ENCODE results near the gene AMZ1.

AMZ1 gene, protein sequence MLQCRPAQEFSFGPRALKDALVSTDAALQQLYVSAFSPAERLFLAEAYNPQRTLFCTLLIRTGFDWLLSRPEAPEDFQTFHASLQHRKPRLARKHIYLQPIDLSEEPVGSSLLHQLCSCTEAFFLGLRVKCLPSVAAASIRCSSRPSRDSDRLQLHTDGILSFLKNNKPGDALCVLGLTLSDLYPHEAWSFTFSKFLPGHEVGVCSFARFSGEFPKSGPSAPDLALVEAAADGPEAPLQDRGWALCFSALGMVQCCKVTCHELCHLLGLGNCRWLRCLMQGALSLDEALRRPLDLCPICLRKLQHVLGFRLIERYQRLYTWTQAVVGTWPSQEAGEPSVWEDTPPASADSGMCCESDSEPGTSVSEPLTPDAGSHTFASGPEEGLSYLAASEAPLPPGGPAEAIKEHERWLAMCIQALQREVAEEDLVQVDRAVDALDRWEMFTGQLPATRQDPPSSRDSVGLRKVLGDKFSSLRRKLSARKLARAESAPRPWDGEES

GRCh38 chr7:2687881-2688318, at the start of gene AMZ1:
Gene AMZ1 (plus strand): TSS chr7:2688202. CDS start chr7:2700452, 12,250 bp downstream.
- DNase-seq = no peak

DNA sequence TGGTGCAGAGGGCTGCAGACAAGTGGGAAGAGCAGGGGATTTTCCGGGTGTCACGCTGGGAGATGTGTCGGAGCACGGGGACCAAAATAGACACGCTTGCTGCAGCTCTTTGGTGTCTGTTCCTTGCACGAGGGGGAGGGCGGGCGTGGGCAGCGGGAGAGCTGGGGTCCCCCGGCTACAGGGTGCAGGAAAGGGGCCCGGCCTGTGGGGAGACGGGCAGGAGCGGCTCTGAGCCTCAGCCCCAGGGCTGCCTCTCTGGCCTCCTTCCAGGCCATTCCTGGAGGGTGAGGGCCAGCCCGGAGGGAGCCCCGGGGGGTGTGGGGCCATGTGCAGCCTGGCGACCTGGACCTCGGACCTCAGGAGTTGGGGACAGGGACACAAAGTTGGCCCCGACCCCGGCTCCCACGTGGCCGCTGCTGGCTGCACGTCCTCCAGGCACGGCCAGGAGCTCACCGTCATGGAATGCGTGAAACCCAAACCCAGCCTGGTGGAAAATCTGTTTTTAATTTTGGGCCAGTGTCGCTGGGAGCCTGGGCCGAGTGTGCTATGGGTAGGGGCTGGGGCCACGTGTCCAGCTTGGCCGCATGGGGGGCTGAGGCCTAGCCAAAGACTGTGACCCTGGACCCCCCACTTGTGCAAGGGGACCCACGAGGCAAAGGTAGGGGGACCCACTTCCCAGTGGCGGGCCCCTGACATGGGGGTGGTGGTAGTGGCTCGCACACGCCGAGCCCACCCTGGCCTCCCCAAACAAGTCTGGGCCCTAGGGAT, 49.6 kb upstream of the AMZ1 start:
- no peak for DNase-seq

GRCh38 chr7:2639181-2639681, 48.8 kb upstream of the AMZ1 start:
- DNase-seq = no peak

- no peak for DNase-seq
Measured at GRCh38 chr7:2639695-2640481, 48.1 kb upstream of the AMZ1 start.

DNA sequence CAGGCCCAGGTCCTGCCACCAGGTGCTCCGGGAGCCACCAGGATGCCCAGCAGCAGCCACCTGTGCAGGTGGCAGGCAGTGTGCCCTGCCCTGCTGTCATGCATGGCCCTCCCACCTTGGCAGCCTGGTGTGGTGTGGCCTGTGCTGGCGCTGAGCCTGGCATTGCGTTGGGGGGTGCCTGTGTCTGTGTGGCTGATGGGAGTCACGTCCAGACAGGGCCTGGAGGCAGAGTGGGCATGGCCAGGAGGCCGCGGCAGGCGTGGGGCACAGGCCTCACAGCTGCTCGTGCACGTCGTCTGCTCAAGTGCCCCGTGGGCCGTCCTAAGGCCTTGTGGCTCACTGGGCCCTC, 47.5 kb upstream of the AMZ1 start:
- no peak for DNase-seq

DNA sequence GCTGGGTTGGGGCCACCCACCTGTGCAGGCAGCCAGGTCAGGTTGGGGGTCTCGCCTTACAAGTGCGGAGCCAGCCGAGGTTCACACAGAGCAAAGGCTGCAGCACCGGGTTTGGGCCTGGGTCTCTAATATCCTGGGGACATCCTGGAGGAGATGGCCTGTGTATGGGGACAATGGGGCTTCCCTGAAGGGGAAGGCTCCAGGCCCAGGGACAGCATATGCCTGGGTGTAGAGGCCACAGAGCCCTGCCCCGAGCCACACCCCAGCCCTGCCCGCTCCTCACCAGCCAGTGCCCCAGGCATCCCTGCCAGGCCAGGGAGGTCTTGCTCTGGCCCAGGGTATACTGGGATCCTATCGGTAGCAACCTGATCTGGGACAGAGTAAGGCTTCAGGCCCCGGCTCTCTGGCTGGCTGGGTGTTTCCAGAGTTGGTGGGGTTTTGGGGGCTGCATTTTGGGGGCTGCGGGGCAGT, 47.1 kb upstream of the AMZ1 start:
- DNase-seq = no peak

DNA sequence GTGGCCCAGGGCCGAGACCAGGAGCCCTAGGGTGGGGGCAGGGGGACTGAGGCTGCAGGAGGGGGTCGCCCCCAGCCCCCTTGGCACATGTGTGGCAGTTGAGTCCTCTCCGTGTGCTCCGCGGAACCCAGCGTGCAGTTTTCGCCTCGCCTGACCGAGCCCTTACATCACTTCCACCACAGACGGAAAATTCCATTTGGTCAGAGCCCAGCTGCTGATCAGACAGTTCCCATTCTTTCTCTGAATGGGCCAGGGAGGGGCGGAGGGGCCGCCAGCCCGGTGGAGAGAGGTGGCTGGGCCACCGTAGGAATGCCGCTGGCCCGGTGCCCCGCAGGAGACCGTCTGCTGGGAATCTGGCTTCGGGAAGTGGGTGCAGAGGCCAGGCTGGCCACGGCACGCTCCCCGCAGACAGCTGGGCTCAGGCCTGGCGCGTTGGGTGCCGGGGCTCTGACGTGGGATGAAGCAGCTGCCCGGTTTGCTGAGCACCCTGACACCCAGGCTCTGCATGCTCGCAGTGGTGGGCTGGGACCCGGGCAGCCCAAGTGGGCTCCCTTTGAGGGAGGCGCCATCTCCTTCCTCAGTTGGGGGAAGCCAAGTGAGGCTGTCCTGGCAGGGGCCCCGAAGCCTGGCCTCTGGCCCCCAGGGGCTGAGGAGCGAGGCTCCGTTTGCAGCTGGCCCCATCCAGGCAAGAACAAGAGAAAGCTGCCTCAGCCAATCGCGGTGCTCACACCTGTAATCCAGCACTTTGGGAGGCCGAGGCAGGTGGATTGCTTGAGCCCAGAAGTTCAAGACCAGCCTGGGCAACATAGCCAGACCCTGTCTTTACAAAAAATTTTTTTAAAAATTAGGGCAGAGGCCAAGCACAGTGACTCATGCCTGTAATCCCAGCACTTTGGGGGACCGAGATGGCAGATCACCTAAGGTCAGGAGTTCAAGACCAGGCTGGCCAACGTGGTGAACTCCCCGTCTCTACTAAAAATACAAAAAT, 46.3 kb upstream of the AMZ1 start:
- DNase-seq = no peak

DNA sequence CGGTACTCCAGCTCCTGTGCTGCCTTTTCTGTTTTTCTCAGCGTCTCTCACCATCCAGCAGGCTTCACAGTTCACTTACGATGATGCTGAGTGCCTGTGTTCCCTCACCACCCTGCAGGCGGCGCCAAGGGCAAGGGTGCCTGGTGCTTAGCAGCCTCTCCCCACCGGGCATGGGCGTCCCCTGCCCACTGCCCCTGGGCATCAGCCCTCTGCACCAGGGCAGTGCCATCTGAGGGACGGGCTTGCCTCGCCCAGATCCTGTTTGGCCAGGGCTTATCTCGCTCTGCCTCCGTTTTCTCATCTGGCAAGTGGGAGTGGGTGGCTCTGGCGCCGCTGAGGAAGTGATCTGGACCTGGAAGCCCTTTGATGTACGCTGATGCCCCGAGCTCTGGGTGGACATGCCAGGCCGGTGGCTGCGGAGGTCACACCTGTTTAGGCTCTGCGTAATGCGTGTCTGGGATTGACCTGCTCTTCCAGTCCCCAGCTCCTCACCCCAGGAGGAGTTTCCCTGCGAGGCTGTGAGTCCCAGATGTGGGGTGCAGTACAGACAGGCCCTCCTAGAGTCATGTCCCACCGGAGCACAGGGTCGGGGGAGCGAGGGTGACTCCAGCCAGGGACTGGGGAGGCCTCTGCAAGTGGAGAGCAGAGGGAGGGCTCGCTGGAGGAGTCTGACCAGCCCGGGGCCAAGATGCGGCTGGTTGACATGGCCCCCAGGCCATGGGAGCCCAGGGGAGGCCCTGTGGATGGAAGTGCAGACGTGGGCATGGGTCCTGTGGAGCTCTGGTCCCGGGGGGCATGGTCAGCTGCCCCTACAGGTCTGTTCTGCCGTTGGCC, 44.4 kb upstream of the AMZ1 start:
- no peak for DNase-seq

DNA sequence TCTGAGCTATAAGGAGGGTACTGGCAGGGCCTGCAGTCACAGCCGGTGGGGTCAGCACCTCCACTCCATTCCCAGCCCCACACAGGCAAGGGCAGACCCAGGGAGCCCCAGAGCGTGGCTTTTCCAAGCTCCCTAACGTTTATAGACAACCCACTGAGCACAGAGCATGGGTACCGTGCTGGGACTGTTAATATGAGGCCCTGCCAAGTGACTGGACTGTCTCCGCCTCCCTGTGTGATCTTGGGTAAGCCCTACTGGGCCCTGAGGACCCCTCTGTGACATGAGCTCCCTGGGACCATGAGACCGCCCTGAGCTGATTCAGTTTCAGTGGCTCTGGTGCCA, 43.8 kb upstream of the AMZ1 start:
- DNase-seq = no peak

DNA sequence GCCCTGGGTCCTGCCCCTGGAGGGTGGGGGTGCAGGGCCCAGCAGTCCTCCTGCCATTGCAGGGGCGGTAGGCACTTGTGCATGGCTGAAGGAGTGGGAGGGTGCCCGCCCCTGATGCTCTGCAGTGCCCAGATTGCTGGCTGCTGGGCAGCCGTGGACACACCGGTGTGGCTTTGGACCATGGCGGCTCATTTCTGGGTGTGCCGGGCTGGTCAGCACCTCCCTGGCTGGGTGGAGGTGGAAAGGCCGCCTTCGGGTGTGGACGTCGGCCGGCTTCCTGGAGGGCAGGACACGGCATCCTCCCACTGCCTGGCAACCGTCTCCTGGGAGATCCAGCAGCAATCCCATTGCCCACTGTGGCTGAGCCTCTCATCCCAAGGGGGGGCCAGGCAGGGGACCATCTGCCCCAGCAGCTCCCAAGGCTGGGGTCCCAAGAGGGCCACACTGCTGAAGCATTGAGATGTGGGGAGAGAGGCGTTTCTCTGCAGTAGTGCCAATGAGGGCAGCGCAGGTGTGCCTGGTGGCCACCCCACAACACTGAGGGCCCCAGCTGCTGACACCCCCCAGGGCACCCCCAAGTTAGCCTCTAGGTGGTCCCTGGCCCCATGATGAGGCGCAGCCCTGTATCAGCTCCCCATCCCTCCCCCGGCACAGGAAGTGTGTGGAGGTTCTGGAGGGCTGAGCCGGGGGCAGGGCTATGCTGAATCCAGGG, 43.3 kb upstream of the AMZ1 start:
- no peak for DNase-seq

DNA sequence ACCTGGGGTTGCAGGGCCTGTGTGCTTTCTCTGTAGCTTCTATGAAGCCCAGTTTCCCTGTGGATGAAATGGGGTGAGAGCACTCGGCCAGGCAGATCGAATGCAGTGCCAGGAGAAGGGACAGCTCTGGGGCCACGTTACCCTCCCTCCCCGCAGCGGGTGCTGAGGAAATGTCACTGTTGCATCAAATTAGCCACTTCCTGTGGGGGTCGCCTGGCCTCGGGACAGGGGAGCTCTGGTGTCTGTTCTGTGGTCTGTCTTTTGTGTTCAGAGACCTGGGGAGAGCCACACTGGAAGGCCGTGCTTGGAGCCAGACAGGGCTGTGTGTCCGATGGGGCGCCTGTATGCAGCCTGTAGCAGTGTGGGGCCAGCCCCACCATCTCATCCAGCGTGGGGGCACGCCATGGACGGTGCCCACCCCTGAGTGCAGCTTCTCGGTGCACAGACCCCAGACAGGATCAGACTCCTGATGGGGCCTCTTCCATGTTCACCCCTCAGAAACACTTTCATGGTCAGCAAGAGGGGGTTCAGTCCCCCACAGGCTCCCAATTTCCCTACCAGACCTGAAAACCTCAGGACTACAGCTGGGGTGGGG, 42.6 kb upstream of the AMZ1 start:
- no peak for DNase-seq

GRCh38 chr7:2646336-2646679, 41.7 kb upstream of the AMZ1 start:
- no peak for DNase-seq

GRCh38 chr7:2646680-2647571, 41.1 kb upstream of the AMZ1 start:
- DNase-seq = no peak

DNA sequence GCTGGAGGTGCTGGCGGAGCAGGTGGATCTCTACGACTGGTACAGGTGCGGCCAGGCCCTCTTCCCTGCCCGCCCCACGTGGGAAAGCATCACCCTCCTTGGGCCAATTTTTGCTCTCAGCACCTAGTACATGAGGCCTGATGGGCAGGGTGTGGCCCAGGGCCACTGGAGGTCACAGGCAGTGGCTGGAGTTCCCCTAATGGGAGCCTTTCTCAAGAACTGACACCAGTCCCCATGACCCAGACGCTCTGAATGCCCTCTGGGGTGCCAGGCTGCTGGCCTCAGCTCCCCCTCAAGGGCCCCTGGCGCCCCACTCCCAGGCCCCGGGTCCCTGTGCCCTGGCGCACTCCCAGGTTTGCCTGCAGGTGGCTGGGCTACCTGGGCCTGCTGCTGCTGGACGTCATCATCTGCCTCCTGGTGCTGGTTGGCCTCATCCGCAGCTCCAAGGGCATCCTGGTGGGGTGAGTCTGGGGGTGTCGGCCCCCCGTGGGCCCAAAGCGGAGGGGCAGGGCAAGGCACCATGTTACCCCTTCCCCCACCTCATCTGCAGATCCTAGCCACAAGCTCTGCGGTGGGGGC, 40.3 kb upstream of the AMZ1 start:
- DNase-seq = no peak

DNA sequence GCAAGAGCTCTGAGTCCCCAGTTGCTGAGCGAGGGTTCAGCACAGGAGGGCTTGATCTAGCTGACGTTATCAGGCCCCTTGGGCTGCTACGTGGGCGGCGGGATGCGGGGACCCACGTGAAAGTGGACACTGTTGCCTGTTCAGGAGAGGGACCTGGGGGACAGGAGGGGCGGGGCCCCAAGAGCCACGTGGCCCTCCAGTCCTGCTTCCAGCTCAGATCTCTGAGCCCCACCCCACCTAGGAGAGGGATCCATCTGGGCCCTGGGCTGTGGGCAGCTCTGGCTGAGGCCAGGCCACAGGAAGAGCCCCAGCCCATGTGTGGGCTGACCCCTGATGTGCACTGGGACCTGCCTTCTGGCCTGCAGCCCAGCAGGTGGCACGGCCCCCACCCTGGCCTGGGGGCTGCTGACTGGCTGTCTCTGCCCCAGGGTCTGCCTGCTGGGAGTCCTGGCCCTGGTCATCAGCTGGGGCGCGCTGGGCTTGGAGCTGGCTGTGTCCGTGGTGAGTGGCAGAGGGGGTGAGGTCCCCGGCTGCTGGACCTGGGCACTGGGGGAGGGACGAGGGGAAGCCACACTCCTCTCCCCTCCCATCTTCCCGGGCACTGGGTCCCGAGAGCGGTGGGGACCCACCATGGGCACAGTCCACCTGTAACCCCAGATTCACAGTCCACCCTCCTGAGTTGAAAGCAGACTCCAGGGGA, 38.7 kb upstream of the AMZ1 start:
- DNase-seq = no peak

DNA sequence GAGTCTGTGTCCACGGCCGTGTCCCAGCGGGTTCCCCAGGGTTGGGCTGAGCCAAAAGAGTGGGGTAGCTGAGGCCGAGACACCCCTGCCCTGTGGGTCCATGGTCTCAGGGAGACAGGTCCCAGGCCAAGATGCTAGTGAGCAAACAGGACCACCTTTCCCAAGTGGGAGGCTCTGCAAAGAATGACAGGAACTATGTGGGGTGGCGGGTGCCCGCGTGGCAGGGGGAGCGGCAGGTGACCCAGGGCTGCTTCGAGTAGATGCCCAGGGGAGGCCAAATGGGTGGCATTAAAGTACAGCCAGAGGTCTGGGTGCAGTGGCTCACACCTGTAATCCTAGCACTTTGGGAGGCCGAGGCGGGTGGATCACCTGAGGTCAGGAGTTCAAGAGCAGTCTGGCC, 38.0 kb upstream of the AMZ1 start:
- no peak for DNase-seq

DNA sequence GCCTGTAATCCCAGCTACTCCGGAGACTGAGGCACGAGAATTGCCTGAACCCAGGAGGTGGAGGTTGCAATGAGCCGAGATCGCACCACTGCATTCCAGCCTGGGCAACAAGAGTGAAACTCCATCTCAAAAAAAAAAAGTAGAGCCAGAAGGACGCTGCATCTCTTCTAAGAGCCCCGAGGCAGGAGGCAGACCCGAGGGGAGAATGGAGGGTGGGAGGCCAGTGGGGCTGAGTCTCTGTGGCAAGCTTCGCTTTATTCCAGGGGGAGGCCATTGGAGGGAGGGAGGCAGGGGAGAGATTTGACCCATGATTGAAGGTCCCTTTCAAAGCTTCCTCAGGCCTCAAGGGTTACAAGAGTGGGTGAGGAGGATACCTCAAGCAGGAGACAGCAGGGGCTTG, 37.6 kb upstream of the AMZ1 start:
- no peak for DNase-seq

GRCh38 chr7:2651336-2651735, 36.7 kb upstream of the AMZ1 start:
- no peak for DNase-seq
